ENCODE measurements around the gene TYSND1.

DNA sequence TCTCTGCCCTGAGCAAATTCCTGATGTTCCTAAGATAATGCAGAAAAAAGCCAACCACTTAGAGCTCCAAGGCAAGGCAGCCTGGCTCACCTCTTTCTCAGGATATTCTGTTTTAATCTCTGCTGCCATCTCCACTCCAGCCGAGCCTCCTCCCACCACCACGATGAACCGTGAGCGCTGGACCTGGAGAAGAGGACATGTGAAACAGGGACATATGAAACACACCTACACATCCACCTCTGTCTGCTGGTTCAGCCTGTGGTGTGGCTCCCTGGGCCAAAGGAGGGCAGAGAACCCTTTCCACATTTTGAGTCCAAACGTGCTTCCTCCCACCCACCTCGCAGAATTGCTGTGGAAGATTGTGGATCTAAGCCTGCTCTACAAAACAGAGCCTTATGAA, 26.1 kb downstream of the TYSND1 start:
- TF ChIP-seq, protein P1, sequence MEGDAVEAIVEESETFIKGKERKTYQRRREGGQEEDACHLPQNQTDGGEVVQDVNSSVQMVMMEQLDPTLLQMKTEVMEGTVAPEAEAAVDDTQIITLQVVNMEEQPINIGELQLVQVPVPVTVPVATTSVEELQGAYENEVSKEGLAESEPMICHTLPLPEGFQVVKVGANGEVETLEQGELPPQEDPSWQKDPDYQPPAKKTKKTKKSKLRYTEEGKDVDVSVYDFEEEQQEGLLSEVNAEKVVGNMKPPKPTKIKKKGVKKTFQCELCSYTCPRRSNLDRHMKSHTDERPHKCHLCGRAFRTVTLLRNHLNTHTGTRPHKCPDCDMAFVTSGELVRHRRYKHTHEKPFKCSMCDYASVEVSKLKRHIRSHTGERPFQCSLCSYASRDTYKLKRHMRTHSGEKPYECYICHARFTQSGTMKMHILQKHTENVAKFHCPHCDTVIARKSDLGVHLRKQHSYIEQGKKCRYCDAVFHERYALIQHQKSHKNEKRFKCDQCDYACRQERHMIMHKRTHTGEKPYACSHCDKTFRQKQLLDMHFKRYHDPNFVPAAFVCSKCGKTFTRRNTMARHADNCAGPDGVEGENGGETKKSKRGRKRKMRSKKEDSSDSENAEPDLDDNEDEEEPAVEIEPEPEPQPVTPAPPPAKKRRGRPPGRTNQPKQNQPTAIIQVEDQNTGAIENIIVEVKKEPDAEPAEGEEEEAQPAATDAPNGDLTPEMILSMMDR (IDR thresholded peaks at IDR 0.05): no peak
- TF ChIP-seq POLR2A (IDR thresholded peaks at IDR 0.05): no peak

Data from testis (tissue), 2 donors.